ENCODE data around the gene NCK2.

The NCK2 gene

DNA sequence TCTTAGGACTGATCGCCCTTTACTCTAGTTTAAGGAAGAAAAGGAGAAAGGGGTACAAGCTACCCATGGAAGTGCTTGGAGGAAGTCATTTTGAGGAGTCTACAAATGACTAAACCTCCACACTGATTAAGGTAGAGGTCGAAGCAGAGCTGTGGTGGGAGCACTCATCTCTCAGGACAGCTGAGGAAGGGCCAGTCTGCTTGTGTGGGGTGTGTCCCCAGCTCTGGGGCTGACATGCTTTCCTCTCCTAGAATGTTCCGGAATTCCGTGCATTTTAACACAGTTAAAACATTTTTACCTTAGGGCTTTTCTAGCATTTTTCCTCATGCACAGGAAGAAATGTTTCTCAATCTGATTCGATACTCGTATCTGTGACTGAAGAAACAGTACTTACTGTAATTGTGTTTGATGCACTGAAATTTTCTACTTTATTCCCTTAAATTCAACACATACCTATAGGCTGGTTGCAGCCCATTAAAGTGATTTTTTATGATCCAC lies 135.1 kb downstream of the NCK2 start:
- Histone ChIP-seq H3K27ac (ENCODE audit: poor library complexity, severe bottlenecking) (no peak overlapping the region), H3K9me3 (ENCODE audit: severe bottlenecking) (no peaks in the 10 kb centered on the region), H3K4me1 (ENCODE audit: insufficient read depth, poor library complexity, severe bottlenecking) (no peaks in the 10 kb centered on the region), H3K27me3 (ENCODE audit: insufficient read depth, poor library complexity, severe bottlenecking) (no peaks in the 10 kb centered on the region), H3K36me3 (ENCODE audit: low read depth) (0 out of 2 replicates have a peak, but pooled peaks cover 10% of the 10 kb centered on the region), H3K4me3 (ENCODE audit: severe bottlenecking) (no peak overlapping the region)
- TF ChIP-seq, protein P1, sequence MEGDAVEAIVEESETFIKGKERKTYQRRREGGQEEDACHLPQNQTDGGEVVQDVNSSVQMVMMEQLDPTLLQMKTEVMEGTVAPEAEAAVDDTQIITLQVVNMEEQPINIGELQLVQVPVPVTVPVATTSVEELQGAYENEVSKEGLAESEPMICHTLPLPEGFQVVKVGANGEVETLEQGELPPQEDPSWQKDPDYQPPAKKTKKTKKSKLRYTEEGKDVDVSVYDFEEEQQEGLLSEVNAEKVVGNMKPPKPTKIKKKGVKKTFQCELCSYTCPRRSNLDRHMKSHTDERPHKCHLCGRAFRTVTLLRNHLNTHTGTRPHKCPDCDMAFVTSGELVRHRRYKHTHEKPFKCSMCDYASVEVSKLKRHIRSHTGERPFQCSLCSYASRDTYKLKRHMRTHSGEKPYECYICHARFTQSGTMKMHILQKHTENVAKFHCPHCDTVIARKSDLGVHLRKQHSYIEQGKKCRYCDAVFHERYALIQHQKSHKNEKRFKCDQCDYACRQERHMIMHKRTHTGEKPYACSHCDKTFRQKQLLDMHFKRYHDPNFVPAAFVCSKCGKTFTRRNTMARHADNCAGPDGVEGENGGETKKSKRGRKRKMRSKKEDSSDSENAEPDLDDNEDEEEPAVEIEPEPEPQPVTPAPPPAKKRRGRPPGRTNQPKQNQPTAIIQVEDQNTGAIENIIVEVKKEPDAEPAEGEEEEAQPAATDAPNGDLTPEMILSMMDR (IDR thresholded peaks at IDR 0.05; ENCODE audit: poor library complexity, severe bottlenecking), result no peak
- ATAC-seq (ENCODE audit: low read depth) (no peak), DNase-seq (ENCODE audit: low spot score) (no peak)

GRCh38 chr2:105880637-105881036 lies 135.9 kb downstream of the NCK2 start:
- Histone ChIP-seq H3K9me3 (ENCODE audit: severe bottlenecking) (no peaks in the 10 kb centered on the region), H3K27ac (ENCODE audit: poor library complexity, severe bottlenecking) (no peak overlapping the region), H3K36me3 (ENCODE audit: low read depth) (peaks cover 13% of the 10 kb centered on the region; the same call in 1 of the 2 replicates), H3K27me3 (ENCODE audit: insufficient read depth, poor library complexity, severe bottlenecking) (no peaks in the 10 kb centered on the region), H3K4me3 (ENCODE audit: severe bottlenecking) (no peak overlapping the region), H3K4me1 (ENCODE audit: insufficient read depth, poor library complexity, severe bottlenecking) (no peaks in the 10 kb centered on the region)
- DNase-seq (ENCODE audit: low spot score) (no peak), ATAC-seq (ENCODE audit: low read depth) (no peak)
- TF ChIP-seq, protein P1 (IDR thresholded peaks at IDR 0.05; ENCODE audit: poor library complexity, severe bottlenecking), result no peak

DNA sequence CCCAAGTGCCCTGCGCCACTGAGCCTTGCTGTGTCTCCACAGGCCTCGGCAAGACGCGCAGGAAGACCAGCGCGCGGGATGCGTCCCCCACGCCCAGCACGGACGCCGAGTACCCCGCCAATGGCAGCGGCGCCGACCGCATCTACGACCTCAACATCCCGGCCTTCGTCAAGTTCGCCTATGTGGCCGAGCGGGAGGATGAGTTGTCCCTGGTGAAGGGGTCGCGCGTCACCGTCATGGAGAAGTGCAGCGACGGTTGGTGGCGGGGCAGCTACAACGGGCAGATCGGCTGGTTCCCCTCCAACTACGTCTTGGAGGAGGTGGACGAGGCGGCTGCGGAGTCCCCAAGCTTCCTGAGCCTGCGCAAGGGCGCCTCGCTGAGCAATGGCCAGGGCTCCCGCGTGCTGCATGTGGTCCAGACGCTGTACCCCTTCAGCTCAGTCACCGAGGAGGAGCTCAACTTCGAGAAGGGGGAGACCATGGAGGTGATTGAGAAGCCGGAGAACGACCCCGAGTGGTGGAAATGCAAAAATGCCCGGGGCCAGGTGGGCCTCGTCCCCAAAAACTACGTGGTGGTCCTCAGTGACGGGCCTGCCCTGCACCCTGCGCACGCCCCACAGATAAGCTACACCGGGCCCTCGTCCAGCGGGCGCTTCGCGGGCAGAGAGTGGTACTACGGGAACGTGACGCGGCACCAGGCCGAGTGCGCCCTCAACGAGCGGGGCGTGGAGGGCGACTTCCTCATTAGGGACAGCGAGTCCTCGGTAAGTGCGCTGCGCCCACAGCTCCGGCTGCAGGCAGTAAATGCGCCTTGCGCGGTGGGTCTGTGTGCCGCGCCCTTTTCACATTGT lies 136.8 kb downstream of the NCK2 start:
- H3K36me3 ChIP-seq (ENCODE audit: low read depth), result peaks cover 11% of the 10 kb centered on the region; the same call in 1 of the 2 replicates
- H3K27ac ChIP-seq (ENCODE audit: poor library complexity, severe bottlenecking), result no peak overlapping the region

DNA sequence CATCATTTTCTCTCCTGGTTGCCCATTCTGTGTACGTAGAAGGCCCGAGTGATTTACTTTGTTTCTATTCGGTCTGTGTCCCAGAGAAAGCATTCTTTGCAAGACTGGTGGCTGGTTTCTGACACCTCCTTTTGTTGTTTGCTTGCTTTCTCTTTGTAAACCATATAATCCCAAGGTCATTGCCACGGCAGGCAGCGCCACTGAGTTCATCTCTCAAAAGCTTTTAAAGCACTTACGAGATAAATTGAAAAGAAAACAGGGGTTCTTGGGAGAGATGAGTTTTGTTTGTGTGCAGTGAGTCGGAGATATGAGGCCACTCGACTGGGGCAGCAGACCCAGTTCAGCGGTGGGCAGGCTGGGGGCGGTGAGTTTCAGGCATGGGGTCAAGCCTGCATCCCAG lies 137.6 kb downstream of the NCK2 start:
- Histone ChIP-seq H3K4me1 (ENCODE audit: insufficient read depth, poor library complexity, severe bottlenecking) (no peaks in the 10 kb centered on the region), H3K4me3 (ENCODE audit: severe bottlenecking) (no peak overlapping the region), H3K27ac (ENCODE audit: poor library complexity, severe bottlenecking) (no peak overlapping the region), H3K9me3 (ENCODE audit: severe bottlenecking) (no peaks in the 10 kb centered on the region), H3K27me3 (ENCODE audit: insufficient read depth, poor library complexity, severe bottlenecking) (no peaks in the 10 kb centered on the region), H3K36me3 (ENCODE audit: low read depth) (peaks cover 11% of the 10 kb centered on the region; the same call in 1 of the 2 replicates)
- no peak for ATAC-seq (ENCODE audit: low read depth)
- TF ChIP-seq, protein P1 (IDR thresholded peaks at IDR 0.05; ENCODE audit: poor library complexity, severe bottlenecking), result no peak
- DNase-seq (ENCODE audit: low spot score), result no peak

More for the DNA sequence above, 136.8 kb downstream of the NCK2 start:
- H3K9me3 ChIP-seq (ENCODE audit: severe bottlenecking), result no peaks in the 10 kb centered on the region
- no peak overlapping the region for H3K4me3 ChIP-seq (ENCODE audit: severe bottlenecking)
- H3K4me1 ChIP-seq (ENCODE audit: insufficient read depth, poor library complexity, severe bottlenecking), result no peaks in the 10 kb centered on the region
- ATAC-seq (ENCODE audit: low read depth), result no peak
- TF ChIP-seq, protein P1 (IDR thresholded peaks at IDR 0.05; ENCODE audit: poor library complexity, severe bottlenecking), result no peak
- DNase-seq (ENCODE audit: low spot score), result no peak
- H3K27me3 ChIP-seq (ENCODE audit: insufficient read depth, poor library complexity, severe bottlenecking), result no peaks in the 10 kb centered on the region
